ENCODE data around the gene TOX2. TPM values are rescaled to one million over a fixed set of nuclear protein-coding genes. Genes with fewer than 3 reads are reported as not detected.

The TOX2 gene
- total RNA-seq, 1 donor from 2014 or later, result 0.70 TPM

- DNase-seq (ENCODE audit: low read depth), result no peak
Observed at GRCh38 chr20:43994486-43995100, 79.9 kb downstream of the TOX2 start.

- DNase-seq (ENCODE audit: low read depth), result no peak
Observed at GRCh38 chr20:43995645-43996044, 81.0 kb downstream of the TOX2 start.

DNA sequence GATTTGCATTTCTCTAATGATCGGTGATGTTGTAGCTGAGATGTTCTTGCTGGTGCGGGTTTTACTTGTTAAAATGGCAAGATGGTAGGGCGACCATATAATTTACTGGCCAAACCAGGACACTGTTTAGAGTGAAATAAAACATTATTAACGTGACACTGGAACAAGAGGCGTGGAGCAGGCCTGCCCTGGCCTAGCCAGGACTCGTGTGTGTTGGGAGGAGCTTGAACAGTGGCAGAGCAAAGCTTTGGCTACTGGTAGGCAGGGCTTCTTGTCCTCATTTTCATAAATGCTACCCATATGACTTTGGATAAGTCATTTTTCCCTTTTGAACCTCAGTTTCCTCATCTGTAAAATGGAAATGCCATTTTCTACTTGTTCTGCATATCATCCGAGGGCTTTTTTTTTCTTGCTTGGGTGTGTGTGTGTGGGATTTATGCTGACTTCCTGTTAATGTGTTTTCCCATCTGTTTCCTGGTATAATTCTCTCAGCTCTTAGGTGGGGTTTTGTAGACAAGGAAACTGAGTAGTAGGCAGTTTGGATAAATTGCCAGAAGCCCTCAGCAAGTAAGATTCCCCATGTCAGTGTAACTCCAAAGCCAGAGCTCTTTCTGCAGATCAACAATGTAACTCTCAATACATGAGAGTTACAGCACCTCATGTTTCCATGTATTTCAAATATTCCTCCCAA, 81.7 kb downstream of the TOX2 start:
- no peak for DNase-seq (ENCODE audit: low read depth)

DNA sequence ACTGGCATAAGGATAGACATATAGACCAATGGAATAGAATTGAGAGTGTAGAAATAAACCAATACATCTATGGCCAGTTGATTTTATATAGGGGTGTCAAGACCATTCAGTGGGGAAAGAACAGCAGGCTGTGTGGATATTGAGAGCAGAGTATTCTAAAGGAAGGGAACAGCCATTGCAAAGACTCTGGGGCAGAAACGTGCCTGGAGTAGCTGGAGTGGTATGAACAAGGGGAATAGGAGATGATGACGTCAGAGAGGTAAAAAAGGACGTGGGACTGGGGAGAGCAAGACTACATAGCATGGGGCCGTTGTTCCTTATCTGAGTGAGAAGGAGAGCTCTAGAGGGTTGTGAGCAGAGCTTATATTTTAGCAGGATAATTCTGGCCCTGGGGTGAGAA, 85.2 kb downstream of the TOX2 start:
- DNase-seq (ENCODE audit: low read depth), result no peak

GRCh38 chr20:44001667-44002596, 87.3 kb downstream of the TOX2 start:
- DNase-seq (ENCODE audit: low read depth), result peak; percentile 88

DNA sequence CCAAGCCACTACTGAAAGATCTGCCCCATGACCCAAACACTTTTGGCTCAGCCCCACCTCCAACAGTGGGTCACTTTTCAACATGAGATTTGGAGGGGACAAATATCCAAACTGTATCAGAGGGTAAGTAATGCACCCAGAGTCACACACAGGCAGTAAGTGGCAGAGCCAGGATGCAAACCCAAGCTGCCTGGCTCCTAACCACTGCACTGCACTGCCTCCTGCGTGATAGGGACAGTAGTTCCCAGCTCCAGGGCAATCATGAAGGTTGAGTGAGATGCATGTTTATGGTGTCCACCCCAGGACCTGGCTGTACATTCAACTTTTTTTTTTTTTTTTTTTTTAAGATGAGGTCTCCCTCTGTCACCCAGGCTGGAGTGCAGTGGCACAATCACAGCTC, 88.2 kb downstream of the TOX2 start:
- no peak for DNase-seq (ENCODE audit: low read depth)

- peak; percentile 32 for DNase-seq (ENCODE audit: low read depth)
Observed at GRCh38 chr20:44003609-44004008, 89.0 kb downstream of the TOX2 start.

DNA sequence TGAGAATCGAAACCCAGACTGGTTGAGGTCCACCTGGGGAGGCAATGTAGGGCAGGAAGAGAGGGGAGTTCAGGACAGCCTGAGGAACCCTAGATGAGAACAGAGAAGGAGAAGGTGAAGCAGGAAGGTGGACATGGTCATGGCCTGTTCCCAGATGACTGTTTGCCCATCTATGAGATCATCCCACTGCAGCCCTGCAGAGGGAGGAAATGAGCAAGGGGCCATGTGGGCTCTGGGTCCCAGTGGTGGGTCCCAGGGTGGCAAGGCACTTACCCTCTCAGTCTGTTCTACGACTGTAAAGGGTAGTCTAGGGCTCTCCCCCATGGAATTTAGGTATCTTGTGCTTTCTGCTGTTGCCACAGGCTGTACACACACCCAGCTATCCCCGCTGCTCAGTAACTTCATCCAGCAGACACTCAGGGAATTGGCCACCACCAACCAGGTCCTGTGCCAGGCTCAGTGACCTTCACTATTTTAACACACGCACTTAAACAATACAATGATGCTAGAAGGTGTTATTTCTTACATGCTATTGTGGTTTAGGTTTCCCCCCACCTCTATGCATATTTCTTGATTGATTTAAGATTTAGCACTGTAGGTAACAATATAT, 89.8 kb downstream of the TOX2 start:
- DNase-seq (ENCODE audit: low read depth), result no peak

DNA sequence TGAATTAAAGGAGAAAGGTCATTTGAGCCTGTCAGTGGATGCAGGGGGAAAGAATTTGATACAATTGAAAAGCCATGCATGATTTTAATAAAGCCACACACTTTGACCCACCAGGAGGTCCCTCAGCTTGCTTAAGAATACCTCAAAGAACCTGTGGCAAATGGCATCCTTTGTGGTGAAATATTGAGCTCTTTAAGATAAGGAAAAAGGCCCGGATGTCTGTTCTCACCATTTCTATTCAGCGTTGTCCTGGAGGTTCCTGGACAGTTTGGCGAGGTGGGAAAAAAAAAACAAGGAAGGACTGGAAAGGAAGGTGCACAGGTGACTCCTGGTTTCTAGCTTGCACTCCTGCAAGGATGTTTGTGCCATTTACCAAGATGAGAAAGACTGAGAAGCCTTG, 91.0 kb downstream of the TOX2 start:
- no peak for DNase-seq (ENCODE audit: low read depth)

DNA sequence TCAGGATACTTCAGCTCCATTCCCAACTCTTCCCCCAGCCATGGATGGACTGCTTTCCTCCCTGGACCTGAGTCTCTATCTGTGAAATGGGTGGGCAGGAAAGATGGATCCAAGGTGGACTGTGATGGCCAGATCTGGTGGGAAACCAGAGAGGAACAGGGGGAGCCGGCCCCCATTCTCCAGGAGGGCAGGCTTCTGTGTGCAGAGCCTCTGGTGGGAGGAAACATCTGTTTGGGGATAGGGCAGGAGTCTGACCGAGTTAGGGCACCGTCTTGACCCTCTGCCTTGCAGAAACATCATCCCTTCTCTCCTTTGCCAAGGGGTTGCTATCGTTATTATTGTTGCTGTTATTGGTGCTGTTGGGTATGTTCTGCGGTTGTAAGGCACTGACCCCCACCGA, 91.5 kb downstream of the TOX2 start:
- no peak for DNase-seq (ENCODE audit: low read depth)

DNA sequence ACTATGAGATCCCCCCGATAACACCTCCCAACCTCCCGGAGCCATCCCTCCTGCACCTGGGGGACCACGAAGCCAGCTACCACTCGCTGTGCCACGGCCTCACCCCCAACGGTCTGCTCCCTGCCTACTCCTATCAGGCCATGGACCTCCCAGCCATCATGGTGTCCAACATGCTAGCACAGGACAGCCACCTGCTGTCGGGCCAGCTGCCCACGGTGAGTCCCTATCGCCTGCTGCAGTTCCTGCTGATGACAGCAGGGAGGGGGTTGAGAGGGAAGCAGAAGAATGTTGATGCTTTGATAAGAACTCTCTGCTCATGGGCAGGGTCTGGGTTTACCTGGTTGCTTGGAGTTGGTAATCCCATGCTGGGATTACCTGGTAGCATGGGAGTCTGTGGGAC, 91.9 kb downstream of the TOX2 start:
- no peak for DNase-seq (ENCODE audit: low read depth)

- DNase-seq (ENCODE audit: low read depth), result no peak
Observed at GRCh38 chr20:44008806-44009678, 94.4 kb downstream of the TOX2 start.

GRCh38 chr20:44009679-44009992, 95.0 kb downstream of the TOX2 start:
- no peak for DNase-seq (ENCODE audit: low read depth)

DNA sequence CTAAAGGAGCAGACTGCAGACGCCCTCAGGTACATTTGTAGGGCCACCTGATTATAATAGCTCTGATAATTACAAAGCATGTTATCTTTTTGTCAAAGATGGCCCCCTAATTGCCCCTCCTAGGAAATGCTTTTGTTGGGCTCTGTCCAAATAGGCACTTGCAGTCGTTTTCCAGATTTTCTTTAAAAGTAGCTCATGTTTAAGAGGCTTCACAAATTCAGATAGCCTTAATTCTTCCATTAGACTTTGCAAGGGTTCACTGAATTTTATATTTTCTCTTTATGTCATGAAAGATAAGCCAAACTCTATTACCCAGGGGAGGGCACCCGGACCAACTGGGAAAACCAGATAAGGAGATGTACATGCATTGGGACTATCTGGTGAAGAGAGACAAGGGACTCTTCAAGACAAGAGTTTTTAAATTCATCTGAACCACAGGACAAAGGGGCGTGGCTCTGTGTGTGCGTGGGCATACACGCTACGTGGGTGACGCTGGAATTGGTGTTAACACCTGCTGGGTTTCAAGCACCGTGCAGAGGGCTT, 95.6 kb downstream of the TOX2 start:
- DNase-seq (ENCODE audit: low read depth), result no peak

GRCh38 chr20:44011251-44011940, 96.7 kb downstream of the TOX2 start:
- no peak for DNase-seq (ENCODE audit: low read depth)

DNA sequence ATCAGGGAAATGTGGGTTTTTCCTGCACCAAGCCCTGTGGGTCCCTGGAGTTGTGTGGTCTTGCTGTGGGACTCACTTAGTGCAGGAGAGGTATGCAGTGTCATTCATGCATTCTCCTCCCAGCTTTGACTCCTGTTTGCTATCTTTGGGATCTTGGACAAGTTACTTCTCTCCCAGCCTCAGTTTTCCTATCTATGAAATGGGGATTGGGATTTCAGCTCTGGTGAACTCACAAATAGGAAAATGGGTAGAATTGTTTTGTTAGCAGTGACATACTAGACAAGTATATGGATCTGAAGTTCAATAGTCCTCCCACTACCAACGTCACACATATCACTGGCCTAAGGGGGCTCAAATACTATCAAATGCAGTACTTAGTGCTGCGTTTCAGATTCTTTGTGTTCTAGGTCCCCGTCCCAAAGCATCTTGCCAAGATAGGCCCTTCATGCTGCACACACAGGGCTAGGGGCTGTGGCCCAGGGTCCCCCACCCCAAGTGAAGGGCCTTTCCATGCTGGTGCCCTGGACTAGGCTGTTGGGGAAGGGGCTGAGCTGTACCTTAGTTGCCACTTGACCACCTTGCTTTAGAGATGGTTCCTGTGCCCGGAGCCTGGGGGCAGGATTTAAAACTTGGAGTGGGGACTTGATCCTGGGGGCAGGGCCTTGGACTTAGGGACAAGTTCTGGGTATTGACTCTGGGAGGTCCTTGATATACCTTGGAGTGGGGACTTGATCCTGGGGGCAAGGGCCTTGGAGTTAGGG, 98.0 kb downstream of the TOX2 start:
- DNase-seq (ENCODE audit: low read depth), result no peak

- no peak for DNase-seq (ENCODE audit: low read depth)
Observed at GRCh38 chr20:44014807-44015732, 100.4 kb downstream of the TOX2 start.

- DNase-seq (ENCODE audit: low read depth), result no peak
Observed at GRCh38 chr20:44015733-44016103, 101.1 kb downstream of the TOX2 start.
